Heart left ventricle (tissue), 16 donors: ENCODE results near the gene ERF. TPM values are rescaled to one million over a fixed set of nuclear protein-coding genes. Genes with fewer than 3 reads are reported as not detected.

ENCODE experiments used
- ATAC-seq, 4 donors: fragments of 200-7000 bp; cut with Tn5 transposase; one replicate each; pipeline ENCODE4 v1.9.1; 2020 to 2022; ENCODE audit warnings: moderate library complexity in 4 of 4, mild to moderate bottlenecking in 3 of 4, moderate number of reproducible peaks in 1 of 4
- DNase-seq, 5 donors: peaks; one replicate each; pipeline ENCODE4 v3.0.0-alpha.2; 2020
- H3K27ac ChIP-seq, 12 donors: fragments of 200-600 bp; sonication (generic) in 4 of 12; one replicate each; pipeline versions ENCODE4 v1.5.0 to v1.8.0; 2016 to 2022; ENCODE audit warnings: mild to moderate bottlenecking in 2 of 12
- H3K27me3 ChIP-seq, 9 donors: fragments of 200-600 bp; sonication (generic) in 2 of 9; one replicate each; pipeline versions ENCODE4 v1.5.1 to v1.8.0; 2016 to 2022; ENCODE audit warnings: mild to moderate bottlenecking in 3 of 9
- H3K36me3 ChIP-seq, 9 donors: fragments of 200-600 bp; sonication (generic) in 2 of 9; one replicate each; pipeline versions ENCODE4 v1.5.0 to v1.8.0; 2018 to 2022; ENCODE audit warnings: mild to moderate bottlenecking in 2 of 9
- H3K4me1 ChIP-seq, 12 donors: fragments of 200-600 bp; sonication (generic) in 4 of 12; one replicate each; pipeline versions ENCODE4 v1.5.0 to v1.8.0; 2016 to 2022; ENCODE audit warnings: mild to moderate bottlenecking in 3 of 12
- H3K4me3 ChIP-seq, 12 donors: fragments of 200-600 bp; sonication (generic) in 4 of 12; one replicate each; pipeline versions ENCODE4 v1.5.0 to v1.8.0; 2017 to 2022; ENCODE audit warnings: mild to moderate bottlenecking in 9 of 12, moderate library complexity in 4 of 12
- H3K9me3 ChIP-seq, 12 donors: fragments of 200-600 bp; sonication (generic) in 4 of 12; one replicate each; pipeline versions ENCODE4 v1.5.0 to v1.8.0; 2016 to 2022; ENCODE audit warnings: mild to moderate bottlenecking in 1 of 12
- CTCF ChIP-seq, 12 donors: fragments of 200-600 bp; sonication (generic) in 4 of 12; IDR thresholded peaks; one replicate each; pipeline versions ENCODE4 v1.5.0 to v1.8.0; 2018 to 2022; ENCODE audit warnings: antibody characterized with exemption in 12 of 12, mild to moderate bottlenecking in 5 of 12
- POLR2A ChIP-seq, 2 donors: fragments of 450-650 bp; IDR thresholded peaks; one replicate each; pipeline ENCODE4 v1.6.1; 2017; ENCODE audit warnings: antibody characterized with exemption in 2 of 2, mild to moderate bottlenecking in 2 of 2, moderate library complexity in 2 of 2
- WGBS, 4 donors: extraction: QIAGEN DNeasy Blood & Tissue Kit in 2 of 4; methylation state at CpG; one replicate each; pipeline versions ENCODE4 v1.1.5 to v1.1.7; 2013 to 2018; 5-methylcytosine and 5-hydroxymethylcytosine counted together
- intact Hi-C, 10 donors: fragments of 100-400 bp; cut with DNase I; formaldehyde crosslinking; loops; one replicate each; pipeline versions ENCODE4 v1.11.1 to v1.14.2; 2022
- polyA plus RNA-seq, 2 donors: library from polyadenylated mRNA; stranded (reverse); fragments of 200-250 nt; gene quantifications; one replicate each; pipeline ENCODE4 v1.2.3, GENCODE V29; 2013
- total RNA-seq, 9 donors: library from RNA; depleted of rRNA in 2 of 9; stranded (reverse); fragments of >200 nt in 2 of 9; fragmentation: NEBNext Ultra II Directional in 3 of 9; extraction: Animal tissue kit (Norgen Biotek cat#: 25700) in 3 of 9; gene quantifications; one replicate each; pipeline versions ENCODE4 v1.1.0 to v1.2.4, GENCODE V29; 2016 to 2023
- donor health status: ischemic (EF 13 %, LVEDD 7.1; RV severe dilation, severe dysfunction).
- donor health status: healthy with polysubstance abuse.
- donor health status: DM: no; HTN: yes; CAD: no.
- donor health status: DM: no; HTN: no; CAD: no.
- donor health status: ischemic (EF 25% LVEDD 6.9; RV normal size, moderate dysfunction).
- donor health status: ischemic (EF 25% LVEDD 5.7; RV mildly dilated, moderate dysfunction).
- donor health status: healthy.
- donor health status: DM: yes; HTN: yes; CAD: no.
- donor health status: ischemic (EF 35%, LVEDD 5.7; RV mildly dilated, moderate dysfunction).
- donor health status: nonischemic (EF 11% LVEDD 7.7; RV severe dilation, severe dysfunction).
- donor health status: DM: yes; HTN: yes; CAD: no.
- donor health status: PGD.
- donor health status: ischemic (EF 29% LVEDD 5.4; RV normal size, mild dysfunction).
- donor health status: nonischemic (EF 23%, LVEDD 6.1; RV moderate dilation, normal function).

Gene ERF
- total and polyA plus RNA-seq, 11 donors: 26.1 to 49.7 (median 35.5) TPM

DNA sequence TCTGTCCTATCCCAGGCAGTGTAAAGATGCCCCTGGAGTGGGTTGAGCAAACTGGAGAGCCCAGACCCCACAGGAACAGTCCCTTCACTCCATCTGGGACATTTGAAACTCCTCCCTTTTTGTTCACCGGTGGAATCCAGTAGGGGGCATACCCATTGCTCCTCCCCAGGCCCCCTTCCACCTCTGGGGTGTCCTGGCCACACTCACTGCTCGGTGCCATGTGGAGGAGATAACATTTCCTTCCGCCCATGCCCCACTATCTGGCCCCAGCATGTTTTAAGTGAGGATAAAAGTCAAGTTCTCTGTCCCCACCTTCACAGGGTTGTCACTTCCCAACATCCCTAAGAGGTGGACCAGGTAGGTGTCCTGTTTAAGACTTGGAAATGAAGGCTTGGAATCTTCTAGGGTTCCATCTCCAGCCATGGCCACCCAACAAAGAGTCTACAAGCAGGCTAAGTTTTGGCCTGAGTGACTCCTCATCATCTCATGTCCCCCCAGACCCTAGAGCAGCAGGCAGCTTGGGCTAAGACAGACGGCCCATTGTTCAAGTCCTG is 25.6 kb downstream of the ERF start:
- intact Hi-C loops: no loop called here
- DNase-seq (no peak), ATAC-seq (no peak)
- TF ChIP-seq POLR2A (IDR thresholded peaks at IDR 0.05): no peak
- TF ChIP-seq CTCF (IDR thresholded peaks at IDR 0.05): no peak
- H3K9me3 ChIP-seq: no peaks in the 10 kb centered on the region
- H3K27ac ChIP-seq: no peak overlapping the region
- H3K4me3 ChIP-seq: no peak overlapping the region
- 61 to 68% (median 61%) methylated on average over 4 of the region's 4 CpGs for WGBS, 4 donors
- H3K36me3 ChIP-seq: peaks cover 0 to 100% (median 93%) of the 10 kb centered on the region in 9 donors
- H3K4me1 ChIP-seq: peaks cover 0 to 11% (median 0%) of the 10 kb centered on the region in 12 donors
- H3K27me3 ChIP-seq: no peaks in the 10 kb centered on the region

DNA sequence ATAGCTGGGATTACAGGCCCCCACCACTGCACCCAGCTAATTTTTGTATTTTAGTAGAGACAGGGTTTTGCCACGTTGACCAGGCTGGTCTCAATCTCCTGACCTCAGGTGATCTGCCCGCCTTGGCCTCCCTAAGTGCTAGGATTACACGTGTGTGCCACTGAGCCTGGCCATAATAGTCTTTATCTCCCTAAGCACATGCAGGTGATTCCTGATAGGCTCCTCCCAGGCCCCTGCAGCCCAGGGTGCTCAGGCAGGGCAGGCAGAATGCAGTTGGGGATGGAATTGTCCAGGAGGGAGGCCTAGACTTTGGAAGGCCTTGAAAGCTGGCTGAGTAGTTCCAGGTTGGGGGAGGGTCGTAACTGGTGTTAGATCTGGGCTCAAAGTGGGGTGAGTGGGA is 26.3 kb downstream of the ERF start:
- no peak overlapping the region for H3K27ac ChIP-seq
- H3K9me3 ChIP-seq: no peaks in the 10 kb centered on the region
- intact Hi-C loops: no loop called here
- H3K4me3 ChIP-seq: no peak overlapping the region
- no peak for ATAC-seq
- TF ChIP-seq POLR2A (IDR thresholded peaks at IDR 0.05) (no peak), CTCF (IDR thresholded peaks at IDR 0.05) (no peak)
- no peaks in the 10 kb centered on the region for H3K27me3 ChIP-seq
- H3K4me1 ChIP-seq: peaks cover 0 to 11% (median 0%) of the 10 kb centered on the region in 12 donors
- DNase-seq: no peak
- WGBS, 4 donors: 67 to 74% (median 71%) methylated on average over 4 of the region's 4 CpGs
- H3K36me3 ChIP-seq: peaks cover 0 to 98% (median 89%) of the 10 kb centered on the region in 9 donors

DNA sequence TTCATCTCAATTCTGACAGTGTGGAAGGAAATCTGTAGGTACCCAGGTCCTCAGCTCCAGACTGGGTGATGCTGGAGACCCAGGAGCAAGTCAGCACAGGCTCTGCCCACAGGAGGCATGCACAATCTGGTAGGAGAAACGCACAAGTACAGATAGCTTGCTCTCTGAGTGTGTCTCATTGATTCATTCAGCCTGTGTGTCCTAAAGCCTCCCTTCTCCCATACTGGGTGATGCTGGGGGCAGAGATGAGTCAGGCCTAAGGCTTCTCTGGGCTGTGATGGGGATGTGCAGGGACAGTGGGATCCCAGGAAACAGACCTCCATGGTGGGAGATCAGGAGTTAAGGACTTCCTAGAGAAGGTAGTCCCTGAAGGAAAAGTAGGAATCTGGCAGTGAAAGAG is 28.0 kb downstream of the ERF start:
- WGBS, 4 donors: 89 to 100% (median 92%) methylated on average over 1 of the region's 1 CpG
- peaks cover 0 to 11% (median 0%) of the 10 kb centered on the region in 12 donors for H3K4me1 ChIP-seq
- DNase-seq: no peak
- H3K27ac ChIP-seq: no peak overlapping the region
- H3K27me3 ChIP-seq: no peaks in the 10 kb centered on the region
- no peak overlapping the region for H3K4me3 ChIP-seq
- ATAC-seq: no peak
- peaks cover 0 to 86% (median 72%) of the 10 kb centered on the region in 9 donors for H3K36me3 ChIP-seq
- TF ChIP-seq POLR2A (IDR thresholded peaks at IDR 0.05): no peak
- no peak for TF ChIP-seq CTCF (IDR thresholded peaks at IDR 0.05)
- H3K9me3 ChIP-seq: no peaks in the 10 kb centered on the region
- intact Hi-C loops: no loop called here

- H3K4me3 ChIP-seq: no peak overlapping the region
- no peak for ATAC-seq
Observed at GRCh38 chr19:42225718-42226292, 29.1 kb downstream of the ERF start.

More at GRCh38 chr19:42225718-42226292, 29.1 kb downstream of the ERF start:
- no peak for TF ChIP-seq CTCF (IDR thresholded peaks at IDR 0.05)
- TF ChIP-seq POLR2A (IDR thresholded peaks at IDR 0.05): no peak
- intact Hi-C loops: no loop called here
- WGBS, 4 donors: 95 to 98% (median 96%) methylated on average over 25 to 33 of the region's 33 CpGs
- Histone ChIP-seq H3K4me1 (peaks cover 0 to 17% (median 10%) of the 10 kb centered on the region in 12 donors), H3K27me3 (no peaks in the 10 kb centered on the region), H3K27ac (no peak overlapping the region), H3K36me3 (peaks cover 0 to 75% (median 61%) of the 10 kb centered on the region in 9 donors), H3K9me3 (no peaks in the 10 kb centered on the region)
- DNase-seq: no peak
